Measurements from ENCODE around the gene SPATA6L. TPM values are rescaled to one million over a fixed set of nuclear protein-coding genes. Genes with fewer than 3 reads are reported as not detected.

The SPATA6L gene
- total and polyA plus RNA-seq, 10 of the 15 experiments (the other 5 are each of a cell fraction or from before 2014, with no cell fraction given): 0.37 to 1.6 (median 0.91) TPM

GRCh38 chr9:4583001-4583400 lies 83.3 kb downstream of the SPATA6L start (continued):
- TF ChIP-seq BCLAF1 (IDR thresholded peaks at IDR 0.05) (no peak), CHD4 (IDR thresholded peaks at IDR 0.05) (no peak), EP300 (IDR thresholded peaks at IDR 0.05; ENCODE audit: borderline replicate concordance in 1 of 2, control insufficient read depth in 1 of 2, low read depth in 2 of 2, low read length in 2 of 2) (no peak), HCFC1 (IDR thresholded peaks at IDR 0.05; ENCODE audit: low read length) (no peak), POLR2AphosphoS2 (IDR thresholded peaks at IDR 0.05; ENCODE audit: low read depth, low read length) (no peak), BCL11A (IDR thresholded peaks at IDR 0.05; ENCODE audit: low read depth, low read length) (no peak)

GRCh38 chr9:4581861-4582565 lies 84.3 kb downstream of the SPATA6L start:
- Histone ChIP-seq H3K27me3 (replicated peaks in 1 of 2; ENCODE audit: control insufficient read depth in 2 of 2, insufficient read depth in 2 of 2, low read length in 1 of 2) (no peaks in the 10 kb centered on the region), H3K4me1 (ENCODE audit: control insufficient read depth, insufficient read depth, low read length) (no peaks in the 10 kb centered on the region), H3K36me3 (ENCODE audit: control insufficient read depth in 2 of 2, insufficient read depth in 2 of 2, low read length in 1 of 2) (peaks cover 0 to 6% of the 10 kb centered on the region in 2 experiments), H3K4me3 (no peak overlapping the region), H4K20me1 (ENCODE audit: control insufficient read depth, insufficient read depth) (no peaks in the 10 kb centered on the region), H3K4me2 (ENCODE audit: control insufficient read depth, insufficient read depth) (no peak overlapping the region), H3K9me3 (replicated peaks; ENCODE audit: control insufficient read depth, insufficient read depth, low read length) (no peaks in the 10 kb centered on the region), H3K79me2 (ENCODE audit: control insufficient read depth, insufficient read depth, low read length) (no peaks in the 10 kb centered on the region), H2AFZ (ENCODE audit: control insufficient read depth, low read depth, low read length) (no peak overlapping the region), H3K27ac (ENCODE audit: control insufficient read depth, insufficient read depth) (no peak overlapping the region), H3K9ac (ENCODE audit: control insufficient read depth, insufficient read depth, low read length) (no peak overlapping the region)
- RAD21 ChIA-PET (ENCODE audit: unreplicated experiment): no interaction called here
- intact Hi-C loops (cut with micrococcal nuclease; ENCODE audit: unreplicated experiment) (no loop called here), in situ Hi-C loops (cut with MboI) (no loop called here)
- DNase-seq (ENCODE audit: low read depth, low spot score) (no peak), ATAC-seq (no peak), FAIRE-seq (no peak)
- WGBS (ENCODE audit: insufficient coverage, insufficient replicate concordance, low lambda C conversion rate, missing lambda C conversion rate): 0% methylated on average over 1 of the region's 1 CpG
- CTCF ChIA-PET: no interaction called here
- no TSS peak for BruUV-seq (replicated peaks)
- SMC1A ChIA-PET (ENCODE audit: uncharacterized antibody, unreplicated experiment): no interaction called here
- POLR2A ChIA-PET: no interaction called here
- TF ChIP-seq RUNX3 (IDR thresholded peaks at IDR 0.05; ENCODE audit: low read length): no peak
- no peak for TF ChIP-seq SMAD5 (IDR thresholded peaks at IDR 0.05; ENCODE audit: low read depth)
- TF ChIP-seq KDM1A (IDR thresholded peaks at IDR 0.05; ENCODE audit: borderline replicate concordance): no peak
- TF ChIP-seq E2F8 (IDR thresholded peaks at IDR 0.05; ENCODE audit: low read depth, partially characterized antibody): no peak
- no peak for TF ChIP-seq REST (IDR thresholded peaks at IDR 0.05; ENCODE audit: low read depth, low read length)
- TF ChIP-seq BCL11A (IDR thresholded peaks at IDR 0.05; ENCODE audit: low read depth, low read length): no peak
- no peak for TF ChIP-seq E2F4 (IDR thresholded peaks at IDR 0.05; ENCODE audit: low read depth, low read length)

All from GM12878 (cell line).